ENCODE results near the gene GINS1. TPM values are rescaled to one million over a fixed set of nuclear protein-coding genes. Genes with fewer than 3 reads are reported as not detected.

GINS1 gene
- polyA plus RNA-seq, 1 of the 3 experiments (the other 2 are of a cell fraction) = 5.1 TPM

DNA sequence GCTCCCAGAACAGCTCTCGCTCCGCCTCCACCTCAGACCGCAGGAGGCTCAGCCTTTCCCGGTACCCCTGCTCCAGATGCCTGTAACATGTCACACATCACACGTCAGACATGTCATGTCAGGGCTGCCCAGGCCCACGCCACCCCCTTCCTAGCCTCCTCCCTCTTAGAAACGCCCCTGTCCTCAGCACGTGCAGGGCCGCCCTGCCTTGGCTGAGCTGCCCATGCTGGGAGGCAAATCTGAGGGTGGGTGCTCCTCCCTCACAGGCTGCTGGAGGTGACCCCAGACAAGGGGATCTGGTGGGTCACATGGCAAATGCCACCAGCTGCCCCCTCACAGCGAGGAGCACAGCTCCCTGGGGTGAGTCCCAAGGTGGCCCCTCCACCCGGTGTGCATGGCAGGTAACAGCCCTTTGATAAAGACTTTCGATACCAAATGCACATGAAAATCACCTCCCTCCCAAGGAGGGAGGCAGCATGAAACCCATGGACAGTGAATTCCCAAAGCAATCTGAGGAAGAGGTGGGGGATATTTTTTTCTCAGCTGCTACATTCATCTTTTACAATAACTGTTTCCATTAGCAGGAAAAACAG lies 84.1 kb downstream of the GINS1 start (continued):
- TF ChIP-seq, protein P1, sequence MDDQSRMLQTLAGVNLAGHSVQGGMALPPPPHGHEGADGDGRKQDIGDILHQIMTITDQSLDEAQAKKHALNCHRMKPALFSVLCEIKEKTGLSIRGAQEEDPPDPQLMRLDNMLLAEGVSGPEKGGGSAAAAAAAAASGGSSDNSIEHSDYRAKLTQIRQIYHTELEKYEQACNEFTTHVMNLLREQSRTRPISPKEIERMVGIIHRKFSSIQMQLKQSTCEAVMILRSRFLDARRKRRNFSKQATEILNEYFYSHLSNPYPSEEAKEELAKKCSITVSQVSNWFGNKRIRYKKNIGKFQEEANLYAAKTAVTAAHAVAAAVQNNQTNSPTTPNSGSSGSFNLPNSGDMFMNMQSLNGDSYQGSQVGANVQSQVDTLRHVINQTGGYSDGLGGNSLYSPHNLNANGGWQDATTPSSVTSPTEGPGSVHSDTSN (IDR thresholded peaks at IDR 0.05) = no peak
- TF ChIP-seq TAF1 (IDR thresholded peaks at IDR 0.05; ENCODE audit: borderline replicate concordance, low read depth, low read length) = no peak
- no peak for TF ChIP-seq FOXM1 (IDR thresholded peaks at IDR 0.05; ENCODE audit: low read depth)
- TF ChIP-seq SMC3 (IDR thresholded peaks at IDR 0.05; ENCODE audit: low read depth, low read length) = no peak
- no peak for TF ChIP-seq NRF1 (IDR thresholded peaks at IDR 0.05; ENCODE audit: low read depth, low read length)
- no peak for TF ChIP-seq EP300 (IDR thresholded peaks at IDR 0.05; ENCODE audit: borderline replicate concordance in 1 of 2, low read depth in 1 of 2, low read length in 1 of 2)
- TF ChIP-seq EZH2phosphoT487 (IDR thresholded peaks at IDR 0.05; ENCODE audit: borderline replicate concordance, low read depth) = no peak

DNA sequence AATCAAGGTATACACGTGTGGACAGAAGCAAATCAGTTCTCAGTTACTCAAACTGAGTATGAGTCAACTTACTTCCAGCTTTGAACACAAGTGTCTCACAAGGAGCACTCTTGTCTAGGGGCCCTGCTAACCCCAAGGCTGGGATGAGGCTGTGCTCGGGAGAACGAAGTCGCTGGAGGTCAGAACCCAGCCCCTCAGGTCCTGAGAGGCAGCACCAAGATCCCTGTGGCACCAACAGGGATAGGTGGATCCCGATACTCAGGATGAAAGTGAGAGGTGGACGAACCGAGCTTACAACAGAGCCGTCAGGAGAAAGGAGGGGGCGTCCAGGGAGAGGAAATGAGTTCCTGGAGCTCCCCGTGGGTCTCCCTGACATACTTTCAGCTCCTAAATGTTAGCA lies 85.7 kb downstream of the GINS1 start:
- Histone ChIP-seq H3K4me1 (ENCODE audit: control insufficient read depth in 1 of 2, insufficient read depth in 2 of 2, low read depth in 1 of 2, low read length in 1 of 2) (peaks cover 0 to 4% of the 10 kb centered on the region in 2 experiments; a peak in 1 of 4 replicates), H2AFZ (ENCODE audit: low read depth) (no peak overlapping the region), H3K4me2 (no peak overlapping the region), H3K27ac (ENCODE audit: low read depth in 2 of 2, low read length in 1 of 2) (no peak overlapping the region), H3K4me3 (ENCODE audit: low read depth in 2 of 2, low read length in 1 of 2) (no peak overlapping the region), H3K9ac (no peak overlapping the region), H3K36me3 (replicated peaks in 1 of 2; ENCODE audit: control insufficient read depth in 1 of 2, insufficient read depth in 2 of 2, low read length in 1 of 2) (peaks cover 0 to 13% of the 10 kb centered on the region in 2 experiments), H4K20me1 (ENCODE audit: insufficient read depth) (no peaks in the 10 kb centered on the region), H3K9me2 (no peaks in the 10 kb centered on the region), H3K79me2 (ENCODE audit: insufficient read depth) (no peaks in the 10 kb centered on the region), H3F3A (replicated peaks; ENCODE audit: insufficient read depth) (no peaks in the 10 kb centered on the region), H3K9me3 (no peaks in the 10 kb centered on the region), H3K27me3 (ENCODE audit: insufficient read depth) (no peaks in the 10 kb centered on the region)
- 96% methylated on average over 10 of the region's 10 CpGs for WGBS (ENCODE audit: low lambda C conversion rate)
- ChIA-PET CTCF (no interaction called here), POLR2A (no interaction called here)
- DNase-seq = no peak
- TF ChIP-seq MXI1 (IDR thresholded peaks at IDR 0.05; ENCODE audit: low read depth, low read length) (no peak), FOXM1 (IDR thresholded peaks at IDR 0.05; ENCODE audit: low read depth) (no peak)

DNA sequence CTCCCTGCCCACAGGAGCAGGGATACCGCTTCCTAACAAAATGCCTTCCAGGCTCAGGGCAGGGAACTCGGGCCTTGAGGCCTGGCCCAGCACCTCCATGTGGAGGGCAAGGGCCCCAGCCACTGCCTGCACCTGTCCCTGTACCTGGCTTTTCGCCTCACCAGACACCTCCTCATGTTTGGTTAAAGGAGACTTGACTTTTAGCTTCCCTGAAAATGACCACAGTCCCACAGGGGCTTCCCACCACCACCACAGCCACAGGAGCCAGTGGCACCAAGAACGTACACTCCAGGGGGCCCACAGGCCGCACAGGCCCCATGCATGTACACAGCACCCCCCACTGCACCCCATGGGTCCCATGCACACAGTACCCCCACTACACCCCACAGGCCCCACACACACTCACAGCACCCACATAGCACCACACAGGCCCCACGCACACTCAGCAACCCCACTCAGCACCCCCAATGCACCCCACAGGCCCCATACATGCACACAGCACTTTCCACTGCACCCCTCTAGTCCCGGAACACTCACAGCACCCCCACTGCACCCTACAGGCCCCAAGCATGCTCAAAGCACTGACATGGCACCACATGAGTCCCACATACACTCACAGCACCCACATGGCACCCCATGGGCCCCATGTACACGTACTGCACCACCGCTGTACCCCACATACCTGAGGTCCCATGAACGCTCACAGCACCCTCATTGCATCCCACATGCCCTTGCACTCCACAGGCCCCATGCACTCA lies 86.5 kb downstream of the GINS1 start:
- 96% methylated on average over 8 of the region's 10 CpGs for WGBS (ENCODE audit: low lambda C conversion rate)
- DNase-seq = no peak
- TF ChIP-seq NFIC (IDR thresholded peaks at IDR 0.05; ENCODE audit: borderline replicate concordance) = no peak
- no peak overlapping the region for H3K4me3 ChIP-seq (ENCODE audit: low read depth in 2 of 2, low read length in 1 of 2)
- H3K9ac ChIP-seq = no peak overlapping the region
- no peaks in the 10 kb centered on the region for H4K20me1 ChIP-seq (ENCODE audit: insufficient read depth)
- no peaks in the 10 kb centered on the region for H3K79me2 ChIP-seq (ENCODE audit: insufficient read depth)
- no peak overlapping the region for H3K4me2 ChIP-seq
- POLR2A ChIA-PET = no interaction called here
- CTCF ChIA-PET = no interaction called here
- H3K9me3 ChIP-seq = no peaks in the 10 kb centered on the region
- no peak overlapping the region for H2AFZ ChIP-seq (ENCODE audit: low read depth)
- no peaks in the 10 kb centered on the region for H3K9me2 ChIP-seq
- H3K4me1 ChIP-seq (ENCODE audit: control insufficient read depth in 1 of 2, insufficient read depth in 2 of 2, low read depth in 1 of 2, low read length in 1 of 2) = peaks cover 0 to 6% of the 10 kb centered on the region in 2 experiments; a peak in 1 of 4 replicates
- H3K27ac ChIP-seq (ENCODE audit: low read depth in 2 of 2, low read length in 1 of 2) = no peak overlapping the region
- H3K27me3 ChIP-seq (ENCODE audit: insufficient read depth) = no peaks in the 10 kb centered on the region
- peaks cover 0 to 9% of the 10 kb centered on the region in 2 experiments for H3K36me3 ChIP-seq (replicated peaks in 1 of 2; ENCODE audit: control insufficient read depth in 1 of 2, insufficient read depth in 2 of 2, low read length in 1 of 2)
- no peaks in the 10 kb centered on the region for H3F3A ChIP-seq (replicated peaks; ENCODE audit: insufficient read depth)
